Measurements from ENCODE around the gene ZSCAN9.

ZSCAN9 gene

GRCh38 chr6:28266962-28267694, 42.1 kb downstream of the ZSCAN9 start, which contains the start of gene ZSCAN26:
ZSCAN26 (plus strand) TSS chr6:28267143; CDS start chr6:28271920, 4,777 bp downstream.
- peak; percentile 90 to 93 (median 90) for DNase-seq

- DNase-seq, result no peak
These were observed 42.6 kb downstream of the ZSCAN9 start for GRCh38 chr6:28267695-28268059.

- DNase-seq, result peak; percentile 19 to 63 (median 41)
These were observed 44.4 kb downstream of the ZSCAN9 start for GRCh38 chr6:28269492-28269891.

- no peak for DNase-seq
These were observed 49.8 kb downstream of the ZSCAN9 start for GRCh38 chr6:28274888-28275287.

- no peak for DNase-seq
These were observed 52.7 kb downstream of the ZSCAN9 start for GRCh38 chr6:28277746-28278145.

GRCh38 chr6:28280595-28281287, 55.7 kb downstream of the ZSCAN9 start:
- DNase-seq, result peak in 1 of 4 experiments; percentile 21

GRCh38 chr6:28281288-28282064, 56.4 kb downstream of the ZSCAN9 start, which contains the start of gene PGBD1:
PGBD1 (plus strand) TSS chr6:28281572; CDS start chr6:28283814, 2,242 bp downstream.
- DNase-seq, result peak; percentile 65 to 84 (median 72)

GRCh38 chr6:28282926-28283325, 57.9 kb downstream of the ZSCAN9 start:
- DNase-seq, result no peak

Data from suppressor macrophage (primary cell).